ENCODE measurements around the gene CXCR3.
"Not testable (repeated sequence)": the region's sequence is repeated elsewhere in the genome, so short reads cannot be mapped to it uniquely, and the experiment has no call there.

Gene CXCR3

GRCh38 chrX:71607488-71607887 is 10.8 kb downstream of the CXCR3 start:
- no peak for DNase-seq

- no peak for DNase-seq
These were observed 11.6 kb downstream of the CXCR3 start for GRCh38 chrX:71606536-71607216.

- DNase-seq: no peak
These were observed 13.3 kb downstream of the CXCR3 start for GRCh38 chrX:71604796-71605568.

GRCh38 chrX:71604141-71604540 is 14.2 kb downstream of the CXCR3 start:
- DNase-seq: no peak

GRCh38 chrX:71603618-71604017 is 14.7 kb downstream of the CXCR3 start:
- DNase-seq: no peak

- DNase-seq: no peak
These were observed 18.3 kb downstream of the CXCR3 start for GRCh38 chrX:71599965-71600364.

- DNase-seq: not testable (repeated sequence)
These were observed 25.1 kb downstream of the CXCR3 start for GRCh38 chrX:71593210-71593609.

- DNase-seq: no peak
These were observed 31.4 kb downstream of the CXCR3 start for GRCh38 chrX:71586929-71587328.

- DNase-seq: no peak
These were observed 37.1 kb downstream of the CXCR3 start for GRCh38 chrX:71581210-71581609.

GRCh38 chrX:71579990-71580380 is 38.3 kb downstream of the CXCR3 start:
- DNase-seq: no peak

- no peak for DNase-seq
These were observed 38.9 kb downstream of the CXCR3 start for GRCh38 chrX:71579136-71579989.

- no peak for DNase-seq
These were observed 39.8 kb downstream of the CXCR3 start, which contains the start of gene GCNA for GRCh38 chrX:71578253-71579135. GCNA (plus strand) TSS chrX:71578437; CDS start chrX:71580822, 2,385 bp downstream.

- DNase-seq: no peak
These were observed 40.6 kb downstream of the CXCR3 start for GRCh38 chrX:71577682-71578081.

GRCh38 chrX:71573590-71573989 is 44.7 kb downstream of the CXCR3 start:
- DNase-seq: no peak

GRCh38 chrX:71571390-71571789 is 46.9 kb downstream of the CXCR3 start:
- not testable (repeated sequence) for DNase-seq
